Upper lobe of left lung (tissue), 6 donors: ENCODE data around the gene PARN. TPM values are rescaled to one million over a fixed set of nuclear protein-coding genes. Genes with fewer than 3 reads are reported as not detected.

ENCODE experiments used
- ATAC-seq, 2 donors: fragments of 200-7000 bp; cut with Tn5 transposase; one replicate each; pipeline ENCODE4 v1.9.1; 2022; ENCODE audit warnings: mild to moderate bottlenecking in 2 of 2, moderate library complexity in 2 of 2; ENCODE audit not compliant: low FRiP score in 2 of 2
- DNase-seq, 2 donors: peaks; one replicate each; pipeline ENCODE4 v3.0.0-alpha.2; 2019 to 2020
- H3K27ac ChIP-seq, 4 donors: fragments of 200-600 bp; sonication (generic); one replicate each; pipeline ENCODE4 v1.5.1; 2016 to 2019
- H3K27me3 ChIP-seq, 4 donors: fragments of 200-600 bp; sonication (generic); one replicate each; pipeline ENCODE4 v1.5.1; 2017 to 2019
- H3K36me3 ChIP-seq, 4 donors: fragments of 200-600 bp; sonication (generic); one replicate each; pipeline ENCODE4 v1.5.1; 2016 to 2019
- H3K4me1 ChIP-seq, 4 donors: fragments of 200-600 bp; sonication (generic); one replicate each; pipeline ENCODE4 v1.5.1; 2018 to 2019
- H3K4me3 ChIP-seq, 4 donors: fragments of 200-600 bp; sonication (generic); one replicate each; pipeline ENCODE4 v1.5.1; 2017 to 2019; ENCODE audit warnings: mild to moderate bottlenecking in 2 of 4, moderate library complexity in 1 of 4
- H3K9me3 ChIP-seq, 4 donors: fragments of 200-600 bp; sonication (generic); one replicate each; pipeline ENCODE4 v1.5.1; 2018 to 2019
- EP300 ChIP-seq, 4 donors: sonication (generic); formaldehyde crosslinking; IDR thresholded peaks; one replicate each; pipeline ENCODE4 v1.5.1; 2017; ENCODE audit warnings: antibody characterized with exemption in 4 of 4, control low read depth in 2 of 4
- POLR2A ChIP-seq, 4 donors: fragments of 450-650 bp; IDR thresholded peaks; one replicate each; pipeline ENCODE4 v1.5.1; 2016 to 2017; ENCODE audit warnings: antibody characterized with exemption in 4 of 4, mild to moderate bottlenecking in 2 of 4
- POLR2AphosphoS5 ChIP-seq, 2 donors: sonication (generic); formaldehyde crosslinking; IDR thresholded peaks; one replicate each; pipeline ENCODE4 v1.5.1; 2017; ENCODE audit warnings: antibody characterized with exemption in 2 of 2
- WGBS, 2 donors: methylation state at CpG; one replicate each; pipeline ENCODE4 v1.1.5; 2017 to 2018; 5-methylcytosine and 5-hydroxymethylcytosine counted together
- total RNA-seq, 6 donors: library from RNA; depleted of rRNA in 4 of 6; stranded (reverse); fragments of >200 nt in 4 of 6; gene quantifications; one replicate each; pipeline versions ENCODE4 v1.1.0 to v1.2.1, GENCODE V29; 2016 to 2021
- TF ChIP-seq, protein P1 (sequence below), 6 experiments: fragments of 450-650 bp in 4 of 6; fragments of 200-600 bp in 2 of 6; sonication (generic) in 2 of 6; IDR thresholded peaks; one replicate each; pipeline ENCODE4 v1.5.1; 2016 to 2019; ENCODE audit warnings: antibody characterized with exemption in 6 of 6
- donor health status: DM: no; HTN: no; CAD: no; lungs with moderate emphysema.
- donor health status: DM: no; HTN: yes; CAD: no; lungs with severe emphysema.

PARN gene
- total RNA-seq, 6 donors from 2014 or later: 25.6 to 133 (median 37.3) TPM

DNA sequence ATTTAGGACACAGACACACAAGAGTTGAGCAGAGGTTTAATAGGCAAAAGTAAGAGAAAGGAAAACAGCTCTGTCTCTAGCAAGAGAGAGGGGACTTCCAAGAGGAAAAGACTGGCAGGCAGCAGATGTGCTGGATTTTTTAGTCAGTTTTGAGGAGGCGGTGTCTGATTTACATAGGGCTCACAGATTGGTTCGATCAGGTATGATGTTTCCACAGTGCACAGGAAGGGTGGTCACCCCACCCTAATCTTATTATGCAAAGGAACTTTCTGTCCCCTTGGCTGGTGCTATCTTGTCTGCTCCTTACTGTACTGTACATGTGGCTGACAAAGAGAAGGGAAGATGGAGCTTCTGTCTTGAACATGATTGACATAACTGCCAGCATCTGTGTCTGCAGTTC lies 28.0 kb upstream of the PARN start:
- Histone ChIP-seq H3K27me3 (no peaks in the 10 kb centered on the region), H3K27ac (peak overlapping the region; percentile 79 to 88 (median 83)), H3K36me3 (peaks cover 21 to 88% (median 51%) of the 10 kb centered on the region in 4 donors), H3K9me3 (no peaks in the 10 kb centered on the region), H3K4me3 (no peak overlapping the region), H3K4me1 (peaks cover 25 to 38% (median 32%) of the 10 kb centered on the region in 4 donors)
- no peak for ATAC-seq
- 43 to 77% methylated on average over 2 of the region's 2 CpGs for WGBS, 2 donors
- DNase-seq: peak in 1 of 2 donors; percentile 31
- TF ChIP-seq POLR2AphosphoS5 (IDR thresholded peaks at IDR 0.05) (peak in 1 of 2 donors; percentile 57), EP300 (IDR thresholded peaks at IDR 0.05) (peak in 2 of 4 donors; percentile 57 to 82), POLR2A (IDR thresholded peaks at IDR 0.05) (peak in 2 of 4 donors; percentile 31 to 50)
- TF ChIP-seq, protein P1, sequence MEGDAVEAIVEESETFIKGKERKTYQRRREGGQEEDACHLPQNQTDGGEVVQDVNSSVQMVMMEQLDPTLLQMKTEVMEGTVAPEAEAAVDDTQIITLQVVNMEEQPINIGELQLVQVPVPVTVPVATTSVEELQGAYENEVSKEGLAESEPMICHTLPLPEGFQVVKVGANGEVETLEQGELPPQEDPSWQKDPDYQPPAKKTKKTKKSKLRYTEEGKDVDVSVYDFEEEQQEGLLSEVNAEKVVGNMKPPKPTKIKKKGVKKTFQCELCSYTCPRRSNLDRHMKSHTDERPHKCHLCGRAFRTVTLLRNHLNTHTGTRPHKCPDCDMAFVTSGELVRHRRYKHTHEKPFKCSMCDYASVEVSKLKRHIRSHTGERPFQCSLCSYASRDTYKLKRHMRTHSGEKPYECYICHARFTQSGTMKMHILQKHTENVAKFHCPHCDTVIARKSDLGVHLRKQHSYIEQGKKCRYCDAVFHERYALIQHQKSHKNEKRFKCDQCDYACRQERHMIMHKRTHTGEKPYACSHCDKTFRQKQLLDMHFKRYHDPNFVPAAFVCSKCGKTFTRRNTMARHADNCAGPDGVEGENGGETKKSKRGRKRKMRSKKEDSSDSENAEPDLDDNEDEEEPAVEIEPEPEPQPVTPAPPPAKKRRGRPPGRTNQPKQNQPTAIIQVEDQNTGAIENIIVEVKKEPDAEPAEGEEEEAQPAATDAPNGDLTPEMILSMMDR (IDR thresholded peaks at IDR 0.05): no peak

GRCh38 chr16:14652726-14653125 lies 22.7 kb upstream of the PARN start:
- ATAC-seq: no peak

DNA sequence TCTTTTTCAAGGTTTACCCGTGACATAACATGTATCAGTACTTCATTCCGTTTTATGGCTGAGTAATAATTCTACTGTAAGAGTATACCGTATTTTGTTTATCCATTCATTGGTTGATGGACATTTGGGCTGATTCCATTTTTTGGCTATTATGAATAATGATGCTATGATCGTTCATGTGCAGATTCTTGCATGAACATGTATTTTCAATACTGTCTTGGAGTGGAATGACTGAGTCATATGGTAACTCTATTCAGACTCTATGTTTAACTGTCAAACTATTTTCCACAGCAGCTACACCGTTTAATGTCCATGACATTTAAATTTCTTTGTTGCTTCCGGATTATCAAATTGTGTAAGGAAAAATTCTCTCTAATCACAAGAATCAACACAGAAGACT lies 20.6 kb upstream of the PARN start:
- DNase-seq (no peak), ATAC-seq (no peak)
- peaks cover 26 to 98% (median 70%) of the 10 kb centered on the region in 4 donors for H3K36me3 ChIP-seq
- H3K27me3 ChIP-seq: no peaks in the 10 kb centered on the region
- no peaks in the 10 kb centered on the region for H3K9me3 ChIP-seq
- no peak for TF ChIP-seq POLR2A (IDR thresholded peaks at IDR 0.05)
- TF ChIP-seq EP300 (IDR thresholded peaks at IDR 0.05): no peak
- no peak for TF ChIP-seq POLR2AphosphoS5 (IDR thresholded peaks at IDR 0.05)
- TF ChIP-seq, protein P1 (IDR thresholded peaks at IDR 0.05): no peak
- no peak overlapping the region for H3K27ac ChIP-seq
- WGBS, 2 donors: 82% methylated on average over 6 of the region's 6 CpGs
- H3K4me3 ChIP-seq: no peak overlapping the region
- H3K4me1 ChIP-seq: peaks cover 3 to 7% (median 5%) of the 10 kb centered on the region in 4 donors

More at GRCh38 chr16:14652726-14653125, 22.7 kb upstream of the PARN start:
- peaks cover 21 to 25% (median 22%) of the 10 kb centered on the region in 4 donors for H3K4me1 ChIP-seq
- peaks cover 19 to 89% (median 55%) of the 10 kb centered on the region in 4 donors for H3K36me3 ChIP-seq
- DNase-seq: no peak
- no peaks in the 10 kb centered on the region for H3K27me3 ChIP-seq
- TF ChIP-seq POLR2A (IDR thresholded peaks at IDR 0.05) (no peak), EP300 (IDR thresholded peaks at IDR 0.05) (no peak), POLR2AphosphoS5 (IDR thresholded peaks at IDR 0.05) (no peak)
- TF ChIP-seq, protein P1 (IDR thresholded peaks at IDR 0.05): no peak
- no peak overlapping the region for H3K4me3 ChIP-seq
- no peak overlapping the region for H3K27ac ChIP-seq
- WGBS, 2 donors: 86 to 95% methylated on average over 2 of the region's 2 CpGs
- H3K9me3 ChIP-seq: no peaks in the 10 kb centered on the region

- H3K9me3 ChIP-seq: no peaks in the 10 kb centered on the region
- ATAC-seq (no peak), DNase-seq (no peak)
- no peak overlapping the region for H3K27ac ChIP-seq
- H3K4me3 ChIP-seq: no peak overlapping the region
- WGBS, 2 donors: 95 to 98% methylated on average over 10 of the region's 10 CpGs
- no peaks in the 10 kb centered on the region for H3K4me1 ChIP-seq
- peaks cover 34 to 98% (median 73%) of the 10 kb centered on the region in 4 donors for H3K36me3 ChIP-seq
- TF ChIP-seq, protein P1 (IDR thresholded peaks at IDR 0.05): no peak
- TF ChIP-seq POLR2AphosphoS5 (IDR thresholded peaks at IDR 0.05) (no peak), EP300 (IDR thresholded peaks at IDR 0.05) (no peak), POLR2A (IDR thresholded peaks at IDR 0.05) (no peak)
- no peaks in the 10 kb centered on the region for H3K27me3 ChIP-seq
Measured at GRCh38 chr16:14649816-14650215, 19.8 kb upstream of the PARN start.

DNA sequence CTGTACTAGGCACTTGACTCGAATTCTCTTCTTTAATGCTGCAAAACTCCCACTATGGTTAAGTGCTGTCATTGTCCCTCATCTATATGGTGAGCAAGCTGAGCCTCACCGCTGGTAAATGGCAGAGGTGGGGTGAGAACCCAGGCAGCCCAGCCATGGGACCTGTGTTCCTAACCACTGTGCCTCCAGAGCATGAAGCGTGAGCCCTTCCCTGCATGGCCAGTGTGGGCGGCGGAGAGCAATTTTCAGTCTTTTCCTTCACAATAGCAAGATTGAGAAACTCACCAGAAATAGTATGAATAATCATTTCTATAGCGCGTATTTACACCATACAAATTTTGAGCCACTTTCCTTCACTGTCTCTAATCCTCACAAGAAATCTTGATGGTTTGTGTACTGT lies 11.9 kb upstream of the PARN start:
- TF ChIP-seq POLR2AphosphoS5 (IDR thresholded peaks at IDR 0.05): no peak
- no peak for TF ChIP-seq POLR2A (IDR thresholded peaks at IDR 0.05)
- TF ChIP-seq, protein P1 (IDR thresholded peaks at IDR 0.05): no peak
- no peak for TF ChIP-seq EP300 (IDR thresholded peaks at IDR 0.05)
- ATAC-seq (peak in 1 of 2 donors; percentile 44), DNase-seq (no peak)
- Histone ChIP-seq H3K36me3 (peaks cover 22 to 69% (median 33%) of the 10 kb centered on the region in 4 donors), H3K27ac (no peak overlapping the region), H3K27me3 (no peaks in the 10 kb centered on the region), H3K4me1 (peaks cover 8 to 54% (median 31%) of the 10 kb centered on the region in 4 donors), H3K9me3 (no peaks in the 10 kb centered on the region), H3K4me3 (no peak overlapping the region)
- WGBS, 2 donors: 82 to 91% methylated on average over 7 of the region's 7 CpGs
